NCI-H510A treated with DMSO at 0.1 percent for 48 hours (cell line): ENCODE results near the gene MAML1.
A peak's percentile ranks its signal among the peaks of the same experiment; 100 is the strongest.
"Not testable (repeated sequence)": the region's sequence is repeated elsewhere in the genome, so short reads cannot be mapped to it uniquely, and the experiment has no call there.

Experiments
- DNase-seq: peaks from one replicate; lab custom pipeline; 2025; lab: John Stamatoyannopoulos, UW

Gene MAML1

GRCh38 chr5:179732412-179732917 is at the start of gene MAML1:
MAML1 (plus strand) TSS chr5:179732822; CDS start chr5:179733113, 291 bp downstream.
- peak; percentile 95 for DNase-seq

GRCh38 chr5:179689212-179689611 is 43.4 kb upstream of the MAML1 start:
- not testable (repeated sequence) for DNase-seq

- no peak for DNase-seq
Observed at GRCh38 chr5:179694561-179694960, 38.1 kb upstream of the MAML1 start.

GRCh38 chr5:179696603-179697002 is 36.0 kb upstream of the MAML1 start:
- no peak for DNase-seq

GRCh38 chr5:179697108-179697507 is 35.5 kb upstream of the MAML1 start:
- no peak for DNase-seq

GRCh38 chr5:179697543-179697942 is 35.1 kb upstream of the MAML1 start:
- DNase-seq: not testable (repeated sequence)

GRCh38 chr5:179697993-179698934 is 34.4 kb upstream of the MAML1 start:
- DNase-seq: peak; percentile 79

- DNase-seq: no peak
Observed at GRCh38 chr5:179698935-179699615, 33.5 kb upstream of the MAML1 start, which contains the start of gene CANX. CANX (plus strand) TSS chr5:179698967; CDS start chr5:179705682, 6,715 bp downstream.

GRCh38 chr5:179699616-179700237 is 32.9 kb upstream of the MAML1 start:
- no peak for DNase-seq

GRCh38 chr5:179700401-179700918 is 32.2 kb upstream of the MAML1 start:
- DNase-seq: no peak

- no peak for DNase-seq
Observed at GRCh38 chr5:179716286-179716685, 16.3 kb upstream of the MAML1 start.

- DNase-seq: no peak
Observed at GRCh38 chr5:179720222-179720621, 12.4 kb upstream of the MAML1 start.

- DNase-seq: no peak
Observed at GRCh38 chr5:179724163-179724562, 8.5 kb upstream of the MAML1 start.

- no peak for DNase-seq
Observed at GRCh38 chr5:179727106-179727505, 5.5 kb upstream of the MAML1 start.

- DNase-seq: no peak
Observed at GRCh38 chr5:179729303-179729702, 3.3 kb upstream of the MAML1 start.

- DNase-seq: no peak
Observed at GRCh38 chr5:179729727-179730126, 2.9 kb upstream of the MAML1 start.

GRCh38 chr5:179730356-179730755 is 2.3 kb upstream of the MAML1 start:
- no peak for DNase-seq

- DNase-seq: no peak
Observed at GRCh38 chr5:179730852-179731251, 1.8 kb upstream of the MAML1 start.

- DNase-seq: no peak
Observed at GRCh38 chr5:179731791-179732411, 721 bp upstream of the MAML1 start.

GRCh38 chr5:179732918-179733771 is 523 bp downstream of the MAML1 start:
- no peak for DNase-seq

GRCh38 chr5:179733772-179734126 is 1.1 kb downstream of the MAML1 start:
- no peak for DNase-seq
